ENCODE data around the gene UGT1A3.

- no peak for TF ChIP-seq CTCF (IDR thresholded peaks at IDR 0.05)
- TF ChIP-seq ZFX (IDR thresholded peaks at IDR 0.05; ENCODE audit: borderline replicate concordance) = no peak
Observed at GRCh38 chr2:233766416-233766815, 37.6 kb downstream of the UGT1A3 start.
